GM12873 (cell line): ENCODE results near the gene KANK4.

ENCODE experiments used
- TF ChIP-seq, protein P1 (sequence below): IDR thresholded peaks from 2 replicates; pipeline ENCODE4 v1.5.1; 2012; ENCODE audit warnings: low read depth, mild to moderate bottlenecking, moderate library complexity, low read length, control low read depth; ENCODE audit not compliant: insufficient read depth; ENCODE audit errors: missing control alignments

KANK4 gene

DNA sequence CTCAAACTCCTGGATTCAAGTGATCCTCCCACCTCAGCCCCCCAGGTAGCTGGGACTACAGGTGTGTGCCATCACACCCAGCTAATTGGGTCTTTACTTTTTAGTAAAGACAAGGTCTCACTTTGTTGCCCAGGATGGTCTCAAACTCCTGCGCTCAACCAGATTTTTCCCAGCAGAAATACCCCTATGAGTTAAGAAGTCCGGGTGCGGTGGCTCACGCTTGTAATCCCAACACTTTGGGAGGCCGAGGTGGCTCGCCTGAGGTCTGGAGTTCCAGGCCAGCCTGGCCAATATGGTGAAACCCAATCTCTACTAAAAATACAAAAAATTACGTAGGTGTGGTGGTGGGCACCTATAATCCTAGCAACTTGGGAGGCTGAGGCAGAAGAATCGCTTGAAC is 131.1 kb downstream of the KANK4 start:
- TF ChIP-seq, protein P1, sequence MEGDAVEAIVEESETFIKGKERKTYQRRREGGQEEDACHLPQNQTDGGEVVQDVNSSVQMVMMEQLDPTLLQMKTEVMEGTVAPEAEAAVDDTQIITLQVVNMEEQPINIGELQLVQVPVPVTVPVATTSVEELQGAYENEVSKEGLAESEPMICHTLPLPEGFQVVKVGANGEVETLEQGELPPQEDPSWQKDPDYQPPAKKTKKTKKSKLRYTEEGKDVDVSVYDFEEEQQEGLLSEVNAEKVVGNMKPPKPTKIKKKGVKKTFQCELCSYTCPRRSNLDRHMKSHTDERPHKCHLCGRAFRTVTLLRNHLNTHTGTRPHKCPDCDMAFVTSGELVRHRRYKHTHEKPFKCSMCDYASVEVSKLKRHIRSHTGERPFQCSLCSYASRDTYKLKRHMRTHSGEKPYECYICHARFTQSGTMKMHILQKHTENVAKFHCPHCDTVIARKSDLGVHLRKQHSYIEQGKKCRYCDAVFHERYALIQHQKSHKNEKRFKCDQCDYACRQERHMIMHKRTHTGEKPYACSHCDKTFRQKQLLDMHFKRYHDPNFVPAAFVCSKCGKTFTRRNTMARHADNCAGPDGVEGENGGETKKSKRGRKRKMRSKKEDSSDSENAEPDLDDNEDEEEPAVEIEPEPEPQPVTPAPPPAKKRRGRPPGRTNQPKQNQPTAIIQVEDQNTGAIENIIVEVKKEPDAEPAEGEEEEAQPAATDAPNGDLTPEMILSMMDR: no peak

DNA sequence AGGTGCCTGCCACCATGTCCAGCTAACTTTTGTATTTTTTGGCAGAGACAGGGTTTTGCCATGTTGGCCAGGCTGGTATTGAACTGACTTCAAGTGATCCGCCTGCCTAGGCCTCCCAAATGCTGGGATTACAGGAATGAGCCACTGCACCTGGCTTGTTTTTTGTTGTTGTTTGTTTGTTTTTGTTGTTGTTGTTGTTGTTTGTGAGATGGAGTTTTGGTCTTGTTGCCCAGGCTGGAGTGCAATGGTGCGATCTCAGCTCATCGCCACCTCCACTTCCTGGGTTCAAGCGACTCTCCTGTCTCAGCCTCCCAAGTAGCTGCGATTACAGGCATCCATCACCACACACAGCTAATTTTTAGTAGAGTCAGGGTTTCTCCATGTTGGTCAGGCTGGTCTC is 131.7 kb downstream of the KANK4 start:
- TF ChIP-seq, protein P1: no peak
